NCI-H524 (cell line): ENCODE measurements around the gene CD300E.
"Not testable (repeated sequence)": the region's sequence is repeated elsewhere in the genome, so short reads cannot be mapped to it uniquely, and the experiment has no call there.

Experiments
- DNase-seq, 2 experiments: peaks; one replicate each; lab custom pipeline; 2025; lab: John Stamatoyannopoulos, UW

The CD300E gene

GRCh38 chr17:74599023-74599399, 24.5 kb downstream of the CD300E start:
- DNase-seq = no peak

DNA sequence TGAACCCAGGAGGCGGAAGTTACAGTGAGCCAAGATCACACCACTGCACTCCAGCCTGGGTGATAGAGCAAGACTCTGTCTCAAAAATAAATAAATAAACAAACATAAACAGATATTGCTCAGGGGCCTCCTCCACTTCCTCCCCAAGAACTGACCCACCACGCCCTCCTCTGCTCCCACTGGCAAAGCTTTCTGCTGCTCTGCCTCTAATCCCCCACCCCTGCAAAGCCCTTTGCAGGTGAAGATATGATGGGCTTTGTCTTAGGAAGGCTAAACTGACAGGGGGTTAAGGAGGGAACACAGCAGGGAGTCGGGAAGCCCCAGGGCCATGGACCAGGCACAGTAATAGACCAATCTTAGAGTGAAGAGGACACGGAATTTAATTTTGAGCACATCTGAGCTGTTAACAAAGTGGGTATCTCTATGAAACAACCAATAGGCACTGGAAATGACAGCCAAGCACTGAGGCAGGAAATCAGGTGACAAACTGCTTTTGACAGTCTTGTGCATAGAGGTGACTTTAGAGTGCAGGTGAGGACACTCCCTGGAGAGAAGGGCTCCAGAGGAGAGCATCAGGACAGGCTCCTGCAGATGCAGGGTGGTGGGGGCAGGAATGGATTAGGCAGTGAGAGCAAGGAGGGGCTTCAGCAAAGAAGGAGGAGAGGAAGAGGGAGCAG, 25.1 kb downstream of the CD300E start:
- DNase-seq = no peak

- no peak for DNase-seq
Observed at GRCh38 chr17:74597069-74597790, 26.3 kb downstream of the CD300E start.

- no peak for DNase-seq
Observed at GRCh38 chr17:74595037-74595750, 28.3 kb downstream of the CD300E start.

DNA sequence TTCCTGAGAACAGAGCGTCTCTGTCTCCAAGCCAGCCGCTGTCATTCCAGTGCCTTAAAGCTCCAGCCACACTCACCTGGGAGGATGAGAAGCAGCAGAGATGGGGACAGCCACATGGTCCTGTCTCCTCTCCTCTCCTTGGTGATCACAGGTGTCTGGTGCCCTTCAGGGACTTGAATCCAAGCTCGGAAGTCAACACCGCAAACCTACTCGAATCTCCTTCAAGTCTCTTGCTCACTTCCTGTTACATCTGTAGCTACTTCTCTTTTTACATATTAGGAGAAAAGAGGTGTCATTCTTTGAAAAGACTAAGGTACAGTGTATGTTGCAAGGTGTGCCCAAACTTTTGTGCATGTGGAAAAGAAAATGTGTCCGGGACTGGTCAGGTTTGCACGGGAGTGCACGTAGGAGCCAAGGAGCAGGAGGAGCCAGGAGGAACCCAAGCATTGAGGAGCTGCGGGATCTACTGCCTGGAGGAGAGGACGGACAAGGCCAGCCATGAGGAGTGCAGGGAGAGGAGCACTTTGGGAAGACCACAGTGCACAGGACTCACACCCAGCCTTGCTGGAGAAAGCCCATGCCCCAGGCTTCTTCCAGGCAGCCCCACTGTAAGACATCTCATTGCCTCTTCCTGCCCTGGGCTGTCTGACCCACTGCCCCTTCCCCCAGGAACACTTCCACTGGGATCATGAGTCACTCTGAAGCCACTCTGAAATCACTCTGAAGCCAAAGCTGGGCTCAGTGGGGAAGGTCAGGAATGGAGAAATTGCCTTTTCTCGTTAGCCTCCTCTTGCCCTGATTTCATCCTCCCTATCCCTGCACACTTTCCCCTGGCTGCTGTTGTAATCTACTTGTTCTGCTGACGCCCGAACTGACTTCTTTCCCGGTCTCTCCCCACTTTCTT, 31.2 kb downstream of the CD300E start, which contains the start of gene CD300LD:
Gene CD300LD (minus strand): TSS at position 197 of the 904 bp plus-strand sequence. CDS start 81 bp downstream, at position 116.
- DNase-seq = no peak

DNA sequence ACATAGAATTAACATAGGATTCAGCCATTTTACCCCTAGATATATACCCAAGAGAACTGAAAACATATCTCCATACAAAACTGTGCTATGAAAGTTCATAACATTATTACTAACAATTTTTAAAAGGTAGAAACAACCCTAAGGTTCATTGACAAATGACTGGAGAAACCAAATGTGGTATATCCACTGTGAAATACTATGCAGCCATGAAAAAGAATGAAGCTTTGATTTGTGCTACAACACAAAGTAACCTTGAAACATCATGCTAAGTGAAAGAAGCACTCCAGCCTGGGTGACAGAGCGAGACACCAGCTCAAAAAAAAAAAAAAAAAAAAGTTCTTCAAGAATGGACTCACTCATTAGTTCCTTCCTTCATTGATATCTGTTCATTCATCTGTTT, 32.0 kb downstream of the CD300E start:
- DNase-seq = no peak

DNA sequence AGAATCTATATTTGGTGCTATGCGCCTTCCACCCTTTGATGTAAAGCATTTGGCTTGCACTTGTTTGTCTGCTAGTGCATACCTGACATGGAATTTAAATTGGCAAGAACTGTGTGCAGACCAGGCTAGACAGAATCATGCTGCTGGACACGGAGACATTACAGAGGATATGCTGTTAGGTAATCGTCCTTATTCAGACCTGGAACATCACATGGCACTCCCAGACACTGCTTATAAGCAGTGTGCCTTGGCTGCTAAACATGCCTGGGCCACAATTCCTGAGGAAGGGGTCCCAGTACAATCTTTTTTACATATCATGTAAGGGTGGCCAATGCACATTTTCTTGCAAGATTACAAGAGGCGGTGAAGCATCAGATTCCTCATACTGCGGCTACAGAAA, 37.8 kb downstream of the CD300E start:
- no peak for DNase-seq

GRCh38 chr17:74584292-74585060, 39.1 kb downstream of the CD300E start:
- no peak for DNase-seq

- DNase-seq = no peak
Observed at GRCh38 chr17:74582633-74583032, 40.9 kb downstream of the CD300E start.

DNA sequence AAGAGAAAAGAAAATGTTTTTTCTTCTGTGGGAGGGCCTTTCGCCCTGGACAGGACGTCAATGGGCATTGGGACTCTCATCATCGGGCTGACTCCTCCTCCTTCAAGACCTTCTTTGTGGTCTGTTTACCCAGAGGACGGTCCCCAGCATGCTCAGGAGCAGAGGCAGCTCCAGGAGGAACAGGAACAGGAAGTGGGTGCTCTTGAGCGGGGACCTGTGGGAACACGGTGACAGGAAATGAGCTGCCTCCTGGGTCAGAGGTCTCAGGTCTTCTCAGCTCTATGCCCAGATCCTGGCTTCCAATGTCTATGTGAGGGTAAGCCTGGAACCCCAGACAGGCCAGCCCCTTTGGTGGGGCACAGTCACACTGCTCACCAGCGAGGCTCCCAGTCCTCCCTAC, 43.6 kb downstream of the CD300E start:
- no peak for DNase-seq

DNA sequence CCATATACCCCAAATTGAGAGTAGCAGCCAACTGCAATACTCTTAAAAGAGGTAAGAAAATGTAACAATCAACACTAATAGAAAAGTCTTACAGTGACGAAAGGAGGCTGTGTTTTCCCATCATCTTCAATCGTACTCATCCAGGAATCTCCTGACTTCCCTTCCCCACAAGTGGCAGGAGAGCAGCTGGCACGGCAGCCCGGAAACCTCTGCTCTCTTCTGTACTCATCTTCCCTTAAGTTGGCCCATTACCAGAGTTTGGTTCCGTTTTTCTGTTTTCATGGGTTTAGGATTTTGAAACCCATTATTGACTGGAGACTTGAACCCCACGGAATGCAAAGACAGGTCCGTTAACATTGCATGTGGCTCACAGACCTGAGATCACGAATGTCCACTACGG, 44.6 kb downstream of the CD300E start:
- no peak for DNase-seq

DNA sequence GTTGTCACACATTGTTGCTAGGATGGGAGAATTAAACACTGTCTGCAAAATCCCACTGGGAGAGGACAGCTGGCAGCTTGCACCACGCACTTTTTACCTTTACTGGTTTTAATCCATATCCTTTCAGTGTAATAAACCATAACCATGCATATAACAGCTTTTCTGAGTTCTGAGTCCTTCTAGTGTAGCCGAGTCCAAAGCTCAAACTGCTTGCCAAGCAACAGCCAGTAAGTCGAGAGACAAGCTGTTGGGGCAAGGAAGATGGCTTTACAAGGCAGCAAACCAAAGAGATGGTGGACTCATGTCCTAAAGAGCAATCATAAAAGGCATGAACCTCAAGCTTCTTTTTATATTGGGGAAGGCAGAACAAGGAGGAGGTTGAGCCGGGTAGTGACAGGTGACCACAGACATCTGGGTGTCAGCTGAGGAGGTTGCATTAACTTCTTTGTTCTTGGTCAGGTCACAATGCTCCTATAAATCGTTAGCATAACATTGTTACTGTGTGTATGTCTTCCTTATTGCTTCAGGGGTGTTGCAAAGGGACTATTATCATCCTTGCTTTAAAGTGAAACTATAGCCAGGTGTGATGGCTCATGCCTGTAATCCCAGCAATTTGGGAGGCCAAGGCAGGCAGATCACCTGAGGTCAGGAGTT, 48.9 kb downstream of the CD300E start:
- no peak for DNase-seq

DNA sequence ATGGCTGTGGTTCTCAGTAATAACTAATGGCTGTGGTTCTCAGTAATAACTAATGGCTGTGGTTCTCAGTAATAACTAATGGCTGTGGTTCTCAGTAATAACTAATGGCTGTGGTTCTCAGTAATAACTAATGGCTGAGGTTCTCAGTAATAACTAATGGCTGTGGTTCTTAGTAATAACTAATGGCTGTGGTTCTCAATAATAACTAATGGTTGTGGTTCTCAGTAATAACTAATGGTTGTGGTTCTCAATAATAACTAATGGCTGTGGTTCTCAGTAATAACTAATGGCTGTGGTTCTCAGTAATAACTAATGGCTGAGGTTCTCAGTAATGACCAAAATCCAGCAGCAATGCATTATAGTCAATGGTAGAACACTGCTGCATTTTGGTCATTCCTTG, 49.9 kb downstream of the CD300E start:
- DNase-seq = not testable (repeated sequence)

GRCh38 chr17:74573169-74573568, 50.4 kb downstream of the CD300E start:
- DNase-seq = no peak

DNA sequence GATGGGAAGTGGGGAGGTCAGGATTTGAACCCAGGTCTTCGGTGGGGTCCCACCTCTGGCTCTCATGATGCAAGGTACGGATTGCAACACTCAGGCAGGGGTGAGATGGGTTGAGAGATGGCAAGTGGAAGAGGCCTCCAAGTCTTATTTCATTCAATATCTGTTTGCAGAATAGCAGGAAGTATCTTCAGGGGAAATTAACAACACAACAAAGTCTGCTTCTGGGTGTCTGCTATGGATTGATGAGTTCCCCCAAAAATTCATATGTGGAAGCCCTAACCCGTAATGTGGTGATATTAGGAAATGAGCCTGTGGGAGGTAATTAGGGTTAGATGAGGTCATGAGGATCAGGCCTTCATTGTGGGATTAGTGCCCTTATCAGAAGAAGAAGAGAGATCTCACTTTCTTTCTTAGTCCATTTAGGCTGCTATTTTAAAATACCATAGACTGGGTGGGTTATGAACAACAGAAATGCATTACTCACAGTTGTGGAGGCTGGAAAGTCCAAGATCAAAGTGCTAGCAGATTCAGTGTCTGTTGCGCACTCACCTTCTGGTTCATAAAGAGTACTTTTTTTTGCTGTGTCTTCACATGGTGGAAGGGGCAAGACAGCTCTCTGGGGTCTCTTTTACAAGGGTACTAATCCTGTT, 51.8 kb downstream of the CD300E start:
- no peak for DNase-seq

GRCh38 chr17:74569020-74570003, 54.2 kb downstream of the CD300E start:
- DNase-seq = peak in 1 of 2 experiments; percentile 16

GRCh38 chr17:74568106-74568873, 55.2 kb downstream of the CD300E start:
- DNase-seq = no peak

DNA sequence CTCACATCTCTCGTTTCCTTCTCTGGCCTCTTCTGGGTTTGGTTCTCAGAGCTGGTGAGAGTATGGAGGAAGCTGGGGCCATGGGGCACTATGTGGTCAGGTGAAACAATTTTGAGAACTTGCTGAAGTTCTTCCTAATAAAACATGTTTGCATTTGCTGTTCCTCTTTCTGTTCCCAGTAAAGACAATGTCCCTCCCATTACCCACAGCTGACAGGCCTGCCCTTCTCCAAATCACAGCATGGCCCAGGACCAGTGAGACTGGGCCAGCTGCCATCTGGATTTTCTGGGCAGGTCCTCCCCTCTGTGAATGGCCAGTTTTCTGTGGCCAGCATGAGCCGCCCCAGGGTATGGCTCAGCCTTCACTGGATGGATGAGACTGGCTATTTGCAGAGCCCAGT, 56.1 kb downstream of the CD300E start, which contains the start of gene CD300H:
Gene CD300H (minus strand): TSS at position 113 of the 400 bp plus-strand sequence.
- no peak for DNase-seq
